ENCODE data around the gene SYT2. TPM values are rescaled to one million over a fixed set of nuclear protein-coding genes. Genes with fewer than 3 reads are reported as not detected.
A peak's percentile ranks its signal among the peaks of the same experiment; 100 is the strongest.
"Not testable (repeated sequence)": the region's sequence is repeated elsewhere in the genome, so short reads cannot be mapped to it uniquely, and the experiment has no call there.

SYT2 gene
- total and polyA plus RNA-seq, 5 experiments from 2014 or later: 0.02 TPM; not detected in 4

- no peak for DNase-seq
- ATAC-seq: no peak
- no peak overlapping the region for H3K4me3 Mint-ChIP-seq
- no peaks in the 10 kb centered on the region for H3K27me3 Mint-ChIP-seq
- peaks cover 0 to 35% (median 5%) of the 10 kb centered on the region in 4 donors for H3K4me1 Mint-ChIP-seq
- H3K27ac Mint-ChIP-seq: no peak overlapping the region
- H3K36me3 Mint-ChIP-seq: peaks cover 0 to 73% (median 15%) of the 10 kb centered on the region in 3 donors
- POLR2A ChIA-PET: interaction anchor here (0.6 kb wide), 1 partner anchor 12 kb away, joined by 4 read pairs; no protein-coding TSS in a partner anchor
- H3K9me3 Mint-ChIP-seq: no peaks in the 10 kb centered on the region
These were observed 145.2 kb downstream of the SYT2 start for GRCh38 chr1:202564958-202565495.

DNA sequence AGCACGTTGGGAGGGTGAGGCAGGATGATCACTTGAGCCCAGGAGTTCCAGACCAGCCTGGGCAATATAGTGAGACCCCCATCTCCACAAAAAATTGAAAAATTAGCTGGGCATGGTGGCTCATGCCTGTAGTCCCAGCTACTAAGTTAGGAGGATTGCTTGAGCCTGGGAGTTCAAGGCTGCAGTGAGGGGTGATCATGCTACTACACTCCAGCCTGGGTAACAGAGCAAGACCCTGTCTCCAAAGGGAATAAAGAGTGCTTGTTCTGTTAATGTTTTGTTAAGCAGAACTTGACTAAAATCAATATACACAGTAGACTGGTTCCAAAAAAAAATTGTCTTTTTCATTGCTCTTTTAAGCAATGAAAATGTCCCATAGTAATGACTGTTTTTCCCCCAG is 146.4 kb downstream of the SYT2 start:
- POLR2A ChIA-PET: no interaction called here
- Mint-ChIP-seq H3K9me3 (no peaks in the 10 kb centered on the region), H3K4me1 (peaks cover 0 to 35% (median 5%) of the 10 kb centered on the region in 4 donors), H3K27ac (no peak overlapping the region), H3K4me3 (no peak overlapping the region), H3K27me3 (no peaks in the 10 kb centered on the region), H3K36me3 (peaks cover 0 to 63% (median 13%) of the 10 kb centered on the region in 3 donors)
- ATAC-seq: no peak
- no peak for DNase-seq

GRCh38 chr1:202562444-202563060 is 147.7 kb downstream of the SYT2 start:
- POLR2A ChIA-PET: no interaction called here
- Mint-ChIP-seq H3K4me3 (no peak overlapping the region), H3K4me1 (peaks cover 0 to 35% (median 5%) of the 10 kb centered on the region in 4 donors)

DNA sequence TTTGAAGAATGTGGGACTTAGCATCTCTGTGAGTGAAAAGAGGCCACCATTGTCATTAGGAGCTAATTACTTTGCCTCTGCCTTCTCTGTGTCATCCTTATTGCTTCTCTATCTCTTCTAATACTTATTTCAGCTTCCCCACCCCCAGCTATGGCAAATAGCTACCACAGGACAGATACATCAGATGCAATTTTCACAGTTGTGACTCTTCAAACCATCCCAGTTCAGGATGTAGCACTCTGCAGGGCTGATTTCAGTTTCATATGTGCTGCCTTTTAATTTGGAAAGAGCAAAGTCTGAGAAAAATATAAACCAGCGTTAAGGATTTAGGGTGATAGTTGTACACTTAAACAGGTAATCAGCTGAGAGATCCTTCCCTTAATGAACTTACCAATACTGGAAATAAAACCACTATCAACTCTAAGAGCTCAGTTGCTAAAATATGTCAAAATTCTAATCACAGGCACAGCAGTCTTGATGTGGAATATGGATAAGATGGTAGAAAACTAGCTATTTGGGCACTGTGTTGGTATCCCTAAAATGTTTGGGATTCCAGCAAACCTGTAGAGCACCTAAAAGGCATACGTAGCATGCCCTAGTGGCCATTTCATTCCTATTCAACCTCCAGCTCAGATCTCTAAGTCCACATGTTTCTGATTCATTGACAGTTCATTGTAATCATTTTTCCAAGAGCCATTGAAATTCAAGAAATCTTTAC is 148.4 kb downstream of the SYT2 start:
- Mint-ChIP-seq H3K36me3 (peaks cover 0 to 46% (median 6%) of the 10 kb centered on the region in 3 donors), H3K27me3 (no peaks in the 10 kb centered on the region), H3K4me1 (peaks cover 0 to 31% (median 5%) of the 10 kb centered on the region in 4 donors), H3K9me3 (no peaks in the 10 kb centered on the region), H3K4me3 (no peak overlapping the region), H3K27ac (peak overlapping the region in 1 of 10 donors; percentile 0)
- no peak for DNase-seq
- no peak for ATAC-seq
- POLR2A ChIA-PET: no interaction called here

More at GRCh38 chr1:202562444-202563060, 147.7 kb downstream of the SYT2 start:
- Mint-ChIP-seq H3K9me3 (no peaks in the 10 kb centered on the region), H3K27me3 (no peaks in the 10 kb centered on the region), H3K36me3 (peaks cover 0 to 51% (median 7%) of the 10 kb centered on the region in 3 donors), H3K27ac (no peak overlapping the region)
- DNase-seq (no peak), ATAC-seq (no peak)

- Mint-ChIP-seq H3K4me1 (peaks cover 0 to 28% (median 7%) of the 10 kb centered on the region in 4 donors), H3K27ac (no peak overlapping the region), H3K27me3 (no peaks in the 10 kb centered on the region), H3K9me3 (no peaks in the 10 kb centered on the region), H3K36me3 (peaks cover 0 to 43% (median 6%) of the 10 kb centered on the region in 3 donors), H3K4me3 (no peak overlapping the region)
- ATAC-seq: no peak
- POLR2A ChIA-PET: no interaction called here
- no peak for DNase-seq
These were observed 149.0 kb downstream of the SYT2 start for GRCh38 chr1:202561240-202561639.

- H3K4me3 Mint-ChIP-seq, H3K9me3 Mint-ChIP-seq, H3K27ac Mint-ChIP-seq, DNase-seq, ATAC-seq, POLR2A ChIA-PET, H3K27me3 Mint-ChIP-seq: not testable (repeated sequence)
- H3K36me3 Mint-ChIP-seq: peaks cover 0 to 24% (median 1%) of the 10 kb centered on the region in 3 donors
- peaks cover 0 to 17% (median 2%) of the 10 kb centered on the region in 4 donors for H3K4me1 Mint-ChIP-seq
These were observed 152.6 kb downstream of the SYT2 start for GRCh38 chr1:202557662-202558061.

DNA sequence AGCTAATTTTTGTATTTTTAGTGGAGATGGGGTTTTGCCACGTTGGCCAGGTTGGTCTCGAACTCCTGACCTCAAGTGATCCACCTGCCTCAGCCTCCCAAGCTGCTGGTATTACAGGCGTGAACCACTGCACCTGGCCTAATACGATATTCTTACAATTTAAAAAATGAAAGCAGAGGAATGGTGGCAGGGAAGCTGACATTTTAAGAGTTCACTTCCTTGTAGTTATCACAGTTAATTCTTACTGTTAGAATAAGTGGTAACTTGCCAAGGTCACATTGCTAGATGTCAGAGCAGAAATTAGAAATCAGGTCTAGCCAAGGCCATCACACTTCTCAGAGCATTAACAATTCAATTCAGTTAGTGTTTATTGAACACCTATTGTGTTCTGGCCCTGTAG is 154.2 kb downstream of the SYT2 start:
- POLR2A ChIA-PET, H3K4me3 Mint-ChIP-seq, DNase-seq, H3K27me3 Mint-ChIP-seq, H3K9me3 Mint-ChIP-seq, ATAC-seq, H3K27ac Mint-ChIP-seq: not testable (repeated sequence)
- Mint-ChIP-seq H3K4me1 (peaks cover 0 to 11% (median 2%) of the 10 kb centered on the region in 4 donors), H3K36me3 (peaks cover 0 to 18% (median 4%) of the 10 kb centered on the region in 3 donors)

GRCh38 chr1:202554619-202555018 is 155.6 kb downstream of the SYT2 start:
- H3K27me3 Mint-ChIP-seq, H3K4me3 Mint-ChIP-seq, H3K9me3 Mint-ChIP-seq, ATAC-seq, DNase-seq, POLR2A ChIA-PET, H3K27ac Mint-ChIP-seq: not testable (repeated sequence)
- H3K4me1 Mint-ChIP-seq: peaks cover 0 to 11% (median 2%) of the 10 kb centered on the region in 4 donors
- H3K36me3 Mint-ChIP-seq: peaks cover 0 to 21% (median 6%) of the 10 kb centered on the region in 3 donors

- H3K4me3 Mint-ChIP-seq: no peak overlapping the region
- H3K27ac Mint-ChIP-seq: peak overlapping the region in 1 of 10 donors; percentile 22
- DNase-seq: no peak
- H3K36me3 Mint-ChIP-seq: peaks cover 0 to 26% (median 8%) of the 10 kb centered on the region in 3 donors
- H3K9me3 Mint-ChIP-seq: no peaks in the 10 kb centered on the region
- POLR2A ChIA-PET: no interaction called here
- H3K27me3 Mint-ChIP-seq: no peaks in the 10 kb centered on the region
- no peak for ATAC-seq
- H3K4me1 Mint-ChIP-seq: peaks cover 0 to 11% (median 2%) of the 10 kb centered on the region in 4 donors
These were observed 156.7 kb downstream of the SYT2 start for GRCh38 chr1:202553560-202554038.

DNA sequence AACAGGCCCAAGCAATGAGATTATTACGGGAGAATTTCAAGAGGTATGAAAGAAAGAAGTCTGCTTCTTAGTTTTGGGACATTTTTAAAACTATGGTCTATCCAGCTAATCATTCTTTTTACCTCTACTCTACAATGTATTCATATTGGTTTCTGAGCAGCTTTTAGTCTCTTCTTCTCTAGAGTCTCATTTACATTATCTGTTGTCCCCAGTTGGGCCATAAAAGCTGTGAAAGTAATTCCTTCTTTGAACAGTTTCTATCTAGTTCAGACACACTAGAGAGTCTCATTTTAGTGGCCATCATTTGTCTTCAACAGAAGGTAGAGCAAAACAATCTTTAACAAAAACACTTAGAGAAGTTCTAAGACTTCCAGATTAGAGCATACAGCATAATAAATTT is 157.2 kb downstream of the SYT2 start:
- ATAC-seq, H3K27me3 Mint-ChIP-seq, H3K9me3 Mint-ChIP-seq, H3K4me3 Mint-ChIP-seq, DNase-seq, POLR2A ChIA-PET, H3K27ac Mint-ChIP-seq: not testable (repeated sequence)
- Mint-ChIP-seq H3K36me3 (peaks cover 0 to 26% (median 8%) of the 10 kb centered on the region in 3 donors), H3K4me1 (peaks cover 0 to 11% (median 2%) of the 10 kb centered on the region in 4 donors)

DNA sequence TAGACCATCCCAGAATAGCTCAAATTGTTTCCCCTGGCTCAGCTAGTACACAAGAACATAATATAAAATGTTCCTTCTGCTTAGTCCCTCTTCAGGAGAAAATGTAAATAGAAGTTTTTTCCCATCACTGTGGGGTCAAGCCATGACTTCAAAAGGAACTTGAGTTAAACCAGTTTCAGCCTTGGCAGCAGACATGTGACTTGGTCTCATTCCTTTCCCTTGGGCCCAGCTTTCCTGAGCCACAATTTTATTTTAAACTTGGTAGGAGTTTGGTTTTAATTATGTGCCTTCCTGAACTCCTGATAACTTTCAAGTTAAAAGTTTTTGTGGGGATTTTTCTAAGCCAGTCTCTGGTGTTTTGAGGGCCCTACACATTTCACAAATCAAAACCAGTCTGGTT is 157.6 kb downstream of the SYT2 start:
- H3K27me3 Mint-ChIP-seq, DNase-seq, ATAC-seq, H3K4me3 Mint-ChIP-seq, POLR2A ChIA-PET, H3K27ac Mint-ChIP-seq, H3K9me3 Mint-ChIP-seq: not testable (repeated sequence)
- Mint-ChIP-seq H3K36me3 (peaks cover 0 to 26% (median 7%) of the 10 kb centered on the region in 3 donors), H3K4me1 (peaks cover 0 to 11% (median 2%) of the 10 kb centered on the region in 4 donors)

- DNase-seq: no peak
- Mint-ChIP-seq H3K36me3 (peaks cover 0 to 26% (median 7%) of the 10 kb centered on the region in 3 donors), H3K9me3 (no peaks in the 10 kb centered on the region)
These were observed 158.6 kb downstream of the SYT2 start for GRCh38 chr1:202551683-202552082.

DNA sequence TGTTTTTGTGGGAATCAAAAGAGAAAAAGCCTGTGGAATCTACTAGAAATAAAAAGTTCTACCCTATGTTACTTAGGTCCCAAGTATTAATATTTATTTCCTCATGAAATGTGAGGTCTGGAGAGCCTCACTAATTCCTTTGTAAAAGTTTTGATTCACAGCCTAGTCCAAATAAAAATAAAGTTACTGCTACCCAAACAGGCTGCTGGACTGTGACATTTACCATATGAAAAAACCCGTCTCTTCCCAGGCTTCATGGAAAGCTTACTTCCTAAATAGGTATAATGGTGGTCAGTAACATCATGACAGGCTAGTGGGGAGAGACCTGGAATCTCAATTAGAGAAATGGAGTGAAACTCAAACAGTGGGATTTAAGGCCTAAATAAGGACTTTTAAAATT is 160.2 kb downstream of the SYT2 start:
- ATAC-seq, H3K4me3 Mint-ChIP-seq, H3K27me3 Mint-ChIP-seq, H3K9me3 Mint-ChIP-seq, H3K27ac Mint-ChIP-seq, DNase-seq, POLR2A ChIA-PET: not testable (repeated sequence)
- Mint-ChIP-seq H3K4me1 (peaks cover 0 to 24% (median 4%) of the 10 kb centered on the region in 4 donors), H3K36me3 (peaks cover 0 to 28% (median 7%) of the 10 kb centered on the region in 3 donors)

More at GRCh38 chr1:202551683-202552082, 158.6 kb downstream of the SYT2 start:
- ATAC-seq: no peak
- POLR2A ChIA-PET: no interaction called here
- Mint-ChIP-seq H3K4me1 (peaks cover 0 to 15% (median 2%) of the 10 kb centered on the region in 4 donors), H3K27ac (no peak overlapping the region), H3K27me3 (no peaks in the 10 kb centered on the region), H3K4me3 (no peak overlapping the region)
